OCI-LY1 (cell line): ENCODE results near the gene ORC2.

ENCODE experiments used
- EZH2 ChIP-seq: fragments of 200-600 bp; sonication (generic), shearing (Covaris generic); IDR thresholded peaks from 2 replicates; pipeline ENCODE4 v1.8.0; 2017; ENCODE audit warnings: borderline replicate concordance, mixed run types, mild to moderate bottlenecking, antibody characterized with exemption, low read length, moderate library complexity, mixed read lengths
- TF ChIP-seq, protein P1 (sequence below): fragments of 200-600 bp; sonication (generic), shearing (Covaris generic); IDR thresholded peaks from 2 replicates; pipeline ENCODE4 v1.5.1; 2017; ENCODE audit warnings: mild to moderate bottlenecking, antibody characterized with exemption, low read length, moderate library complexity, mixed read lengths

DNA sequence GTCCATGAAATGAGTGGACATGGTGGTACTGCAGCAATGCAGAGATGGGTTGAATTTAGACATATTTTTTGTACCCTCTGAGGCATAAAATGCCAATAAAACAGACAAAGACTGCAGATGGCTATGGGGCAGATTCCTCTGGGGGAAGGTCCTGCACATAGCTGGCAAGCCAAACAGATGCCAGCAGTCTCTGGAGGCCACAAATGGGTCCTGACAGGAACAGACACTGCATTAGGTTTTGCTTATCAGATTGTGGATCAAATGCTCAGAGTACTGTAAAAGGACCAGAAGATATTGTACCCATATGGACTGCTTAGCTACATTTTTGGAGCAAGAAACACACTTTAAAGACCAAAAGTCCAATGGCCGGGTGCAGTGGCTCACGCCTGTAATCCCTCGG, 40.9 kb upstream of the ORC2 start:
- TF ChIP-seq, protein P1, sequence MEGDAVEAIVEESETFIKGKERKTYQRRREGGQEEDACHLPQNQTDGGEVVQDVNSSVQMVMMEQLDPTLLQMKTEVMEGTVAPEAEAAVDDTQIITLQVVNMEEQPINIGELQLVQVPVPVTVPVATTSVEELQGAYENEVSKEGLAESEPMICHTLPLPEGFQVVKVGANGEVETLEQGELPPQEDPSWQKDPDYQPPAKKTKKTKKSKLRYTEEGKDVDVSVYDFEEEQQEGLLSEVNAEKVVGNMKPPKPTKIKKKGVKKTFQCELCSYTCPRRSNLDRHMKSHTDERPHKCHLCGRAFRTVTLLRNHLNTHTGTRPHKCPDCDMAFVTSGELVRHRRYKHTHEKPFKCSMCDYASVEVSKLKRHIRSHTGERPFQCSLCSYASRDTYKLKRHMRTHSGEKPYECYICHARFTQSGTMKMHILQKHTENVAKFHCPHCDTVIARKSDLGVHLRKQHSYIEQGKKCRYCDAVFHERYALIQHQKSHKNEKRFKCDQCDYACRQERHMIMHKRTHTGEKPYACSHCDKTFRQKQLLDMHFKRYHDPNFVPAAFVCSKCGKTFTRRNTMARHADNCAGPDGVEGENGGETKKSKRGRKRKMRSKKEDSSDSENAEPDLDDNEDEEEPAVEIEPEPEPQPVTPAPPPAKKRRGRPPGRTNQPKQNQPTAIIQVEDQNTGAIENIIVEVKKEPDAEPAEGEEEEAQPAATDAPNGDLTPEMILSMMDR: no peak
- no peak for TF ChIP-seq EZH2
